Stimulated activated CD4-positive, alpha-beta T cell treated with anti-CD3 and anti-CD28 coated beads, Interleukin-12 subunit alpha, Interleukin-12 subunit beta, amount 100 ng/mL, for 24 hours (primary cell): ENCODE measurements around the gene HHIPL2.
A peak's percentile ranks its signal among the peaks of the same experiment; 100 is the strongest.

Experiments
- DNase-seq, 2 experiments: peaks; one replicate each; pipeline ENCODE4 v3.0.0-alpha.2; 2020; ENCODE audit warnings: low read depth in 2 of 2

HHIPL2 gene

GRCh38 chr1:222547944-222548671, at the start of gene HHIPL2:
TSS of gene HHIPL2 (minus strand) at chr1:222548104. CDS start at chr1:222548044, 60 bp downstream.
- DNase-seq = no peak

- no peak for DNase-seq
Measured at GRCh38 chr1:222596696-222597095, 48.8 kb upstream of the HHIPL2 start.

- DNase-seq = no peak
Measured at GRCh38 chr1:222594789-222595188, 46.9 kb upstream of the HHIPL2 start.

GRCh38 chr1:222592171-222592570, 44.3 kb upstream of the HHIPL2 start:
- DNase-seq = no peak

- DNase-seq = peak; percentile 73 to 83
Measured at GRCh38 chr1:222589462-222590302, 41.8 kb upstream of the HHIPL2 start, which contains the start of gene TAF1A. TSS of gene TAF1A (minus strand) at chr1:222589933.

GRCh38 chr1:222588135-222588534, 40.2 kb upstream of the HHIPL2 start:
- DNase-seq = no peak

GRCh38 chr1:222586842-222587241, 38.9 kb upstream of the HHIPL2 start:
- no peak for DNase-seq

- DNase-seq = no peak
Measured at GRCh38 chr1:222583079-222583478, 35.2 kb upstream of the HHIPL2 start.

GRCh38 chr1:222582099-222582774, 34.3 kb upstream of the HHIPL2 start:
- DNase-seq = no peak

GRCh38 chr1:222579316-222579715, 31.4 kb upstream of the HHIPL2 start:
- no peak for DNase-seq

GRCh38 chr1:222570837-222571236, 22.9 kb upstream of the HHIPL2 start:
- no peak for DNase-seq

- DNase-seq = no peak
Measured at GRCh38 chr1:222561656-222562055, 13.8 kb upstream of the HHIPL2 start.

GRCh38 chr1:222557574-222557973, 9.7 kb upstream of the HHIPL2 start:
- no peak for DNase-seq

- DNase-seq = no peak
Measured at GRCh38 chr1:222557148-222557547, 9.2 kb upstream of the HHIPL2 start.

- DNase-seq = no peak
Measured at GRCh38 chr1:222555992-222556615, 8.2 kb upstream of the HHIPL2 start.

- no peak for DNase-seq
Measured at GRCh38 chr1:222554177-222554576, 6.3 kb upstream of the HHIPL2 start.

- DNase-seq = no peak
Measured at GRCh38 chr1:222552882-222553281, 5.0 kb upstream of the HHIPL2 start.

- DNase-seq = no peak
Measured at GRCh38 chr1:222547260-222547614, 667 bp downstream of the HHIPL2 start.

GRCh38 chr1:222546548-222547259, 1.2 kb downstream of the HHIPL2 start:
- no peak for DNase-seq

GRCh38 chr1:222546091-222546490, 1.8 kb downstream of the HHIPL2 start:
- DNase-seq = no peak

- no peak for DNase-seq
Measured at GRCh38 chr1:222543817-222544216, 4.1 kb downstream of the HHIPL2 start.
